Epithelial cell of proximal tubule (primary cell): ENCODE results near the gene FEV. TPM values are rescaled to one million over a fixed set of nuclear protein-coding genes. Genes with fewer than 3 reads are reported as not detected.

Experiments
- DNase-seq: peaks from one replicate; pipeline ENCODE4 v3.0.0-alpha.2; 2011; ENCODE audit warnings: low read depth
- H3K4me3 ChIP-seq: 2 replicates; pipeline ENCODE4 v1.5.1; 2011; ENCODE audit warnings: low read depth, mild to moderate bottlenecking, low read length
- total RNA-seq: library from RNA; depleted of rRNA; stranded (reverse); fragments of >200 nt; gene quantifications from 2 replicates; pipeline ENCODE4 v1.2.3, GENCODE V29; 2015
- TF ChIP-seq, protein P1 (sequence below): conservative IDR thresholded peaks from 2 replicates; pipeline ENCODE4 v1.5.1; 2012; ENCODE audit warnings: low read depth, mild to moderate bottlenecking, low read length

The FEV gene
- total RNA-seq, 1 donor from 2014 or later: not detected

GRCh38 chr2:218964041-218964771 is 20.8 kb downstream of the FEV start:
- peak overlapping the region; percentile 49 for H3K4me3 ChIP-seq
- peak; percentile 6 for DNase-seq
- TF ChIP-seq, protein P1, sequence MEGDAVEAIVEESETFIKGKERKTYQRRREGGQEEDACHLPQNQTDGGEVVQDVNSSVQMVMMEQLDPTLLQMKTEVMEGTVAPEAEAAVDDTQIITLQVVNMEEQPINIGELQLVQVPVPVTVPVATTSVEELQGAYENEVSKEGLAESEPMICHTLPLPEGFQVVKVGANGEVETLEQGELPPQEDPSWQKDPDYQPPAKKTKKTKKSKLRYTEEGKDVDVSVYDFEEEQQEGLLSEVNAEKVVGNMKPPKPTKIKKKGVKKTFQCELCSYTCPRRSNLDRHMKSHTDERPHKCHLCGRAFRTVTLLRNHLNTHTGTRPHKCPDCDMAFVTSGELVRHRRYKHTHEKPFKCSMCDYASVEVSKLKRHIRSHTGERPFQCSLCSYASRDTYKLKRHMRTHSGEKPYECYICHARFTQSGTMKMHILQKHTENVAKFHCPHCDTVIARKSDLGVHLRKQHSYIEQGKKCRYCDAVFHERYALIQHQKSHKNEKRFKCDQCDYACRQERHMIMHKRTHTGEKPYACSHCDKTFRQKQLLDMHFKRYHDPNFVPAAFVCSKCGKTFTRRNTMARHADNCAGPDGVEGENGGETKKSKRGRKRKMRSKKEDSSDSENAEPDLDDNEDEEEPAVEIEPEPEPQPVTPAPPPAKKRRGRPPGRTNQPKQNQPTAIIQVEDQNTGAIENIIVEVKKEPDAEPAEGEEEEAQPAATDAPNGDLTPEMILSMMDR: no peak

DNA sequence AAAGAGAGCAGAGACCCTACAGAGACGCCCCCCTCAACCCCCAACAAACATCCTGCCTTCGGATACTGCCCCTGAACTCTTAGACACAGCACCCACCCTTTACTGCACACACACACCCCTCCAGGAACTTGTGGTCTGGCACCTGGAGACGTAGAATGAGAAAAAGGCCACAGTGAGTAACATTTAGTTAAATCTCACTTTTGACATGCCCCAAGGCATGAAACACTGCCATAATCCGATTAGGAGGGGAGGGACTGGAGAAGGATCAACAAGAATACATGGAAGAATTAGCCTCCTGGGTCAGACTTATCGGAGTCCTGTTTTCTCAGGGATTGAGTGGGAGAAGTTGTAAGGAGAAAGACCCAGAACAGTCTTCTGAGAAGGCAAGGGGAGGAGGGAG is 21.4 kb downstream of the FEV start:
- DNase-seq: no peak
- H3K4me3 ChIP-seq: peak overlapping the region; percentile 49
- TF ChIP-seq, protein P1: no peak

DNA sequence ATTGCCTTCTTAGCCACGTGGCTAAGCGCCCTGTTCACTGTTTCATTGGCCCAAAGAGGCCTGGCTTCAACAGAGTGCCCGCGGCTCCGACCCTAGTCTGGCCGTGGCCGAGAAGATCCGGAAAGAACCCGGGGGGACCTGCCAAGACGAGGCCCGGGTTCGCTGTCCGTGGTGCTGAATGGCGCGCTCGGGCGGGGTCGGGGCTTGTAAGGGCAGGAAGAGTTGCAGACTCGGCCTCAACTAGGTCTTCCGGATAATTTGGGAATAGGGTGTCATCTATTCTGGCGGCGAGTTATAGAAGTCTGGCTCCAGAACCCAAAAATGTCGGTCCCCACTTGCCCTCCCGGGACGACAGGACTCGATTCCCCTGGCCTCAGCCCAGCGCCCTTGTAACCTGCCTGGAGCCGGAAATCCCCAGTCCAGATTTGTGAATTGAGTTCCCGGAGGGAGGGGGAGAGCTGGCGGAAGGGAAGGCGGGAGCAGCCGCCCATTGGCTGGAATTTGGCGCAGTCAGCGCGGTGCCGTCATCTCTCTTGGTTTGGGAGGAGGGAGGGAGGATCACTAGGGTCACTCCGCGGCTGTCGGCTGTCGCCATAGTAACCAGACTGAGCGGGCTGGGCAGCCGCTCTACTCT is 22.0 kb downstream of the FEV start:
- TF ChIP-seq, protein P1: no peak
- peak; percentile 44 for DNase-seq
- H3K4me3 ChIP-seq: peak overlapping the region; percentile 49

DNA sequence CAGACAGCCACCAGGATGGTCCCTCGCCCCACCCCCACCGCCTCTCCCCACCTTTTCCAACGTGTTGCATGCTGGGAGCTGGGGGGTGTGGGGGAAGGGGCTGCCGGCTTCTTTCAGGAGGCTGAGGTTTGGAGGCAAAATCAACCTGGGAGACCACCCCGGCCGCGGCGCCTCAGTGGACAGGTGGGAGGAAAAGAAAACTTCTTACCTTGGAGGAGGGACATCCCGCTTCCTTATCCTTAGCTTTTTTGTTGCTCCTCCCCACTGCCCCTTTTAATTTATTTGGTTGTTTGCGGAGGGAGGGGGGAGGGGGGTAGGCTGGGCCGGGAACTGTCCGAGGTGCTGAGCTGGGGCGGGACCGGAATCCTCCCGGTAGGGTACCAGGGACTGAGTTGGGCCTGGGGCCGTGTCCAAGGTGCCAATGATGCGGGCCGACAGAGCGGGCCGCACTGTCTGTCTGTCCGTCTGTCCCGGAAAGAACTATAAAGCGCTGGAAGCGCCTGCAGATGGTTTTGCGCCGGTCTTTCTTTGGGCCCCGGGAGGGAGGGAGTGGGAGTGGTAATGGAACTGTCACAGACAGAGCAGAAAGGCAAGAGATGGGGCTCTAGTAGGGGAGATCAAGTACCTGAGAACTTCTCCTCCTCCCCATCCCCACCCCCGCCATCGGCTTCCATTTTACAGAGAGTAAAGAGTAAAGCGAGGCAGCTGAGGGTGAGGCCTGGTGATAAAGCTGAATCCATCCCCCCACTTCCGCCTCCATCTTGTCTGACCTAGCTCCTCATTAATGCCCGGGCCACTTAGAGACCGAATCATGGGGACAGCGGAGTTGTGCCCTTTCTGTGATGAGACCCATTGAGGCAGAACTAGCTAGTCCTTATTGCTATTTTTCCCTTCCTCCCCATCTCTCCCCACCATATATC is 23.1 kb downstream of the FEV start:
- DNase-seq: no peak
- TF ChIP-seq, protein P1: no peak
- no peak overlapping the region for H3K4me3 ChIP-seq

DNA sequence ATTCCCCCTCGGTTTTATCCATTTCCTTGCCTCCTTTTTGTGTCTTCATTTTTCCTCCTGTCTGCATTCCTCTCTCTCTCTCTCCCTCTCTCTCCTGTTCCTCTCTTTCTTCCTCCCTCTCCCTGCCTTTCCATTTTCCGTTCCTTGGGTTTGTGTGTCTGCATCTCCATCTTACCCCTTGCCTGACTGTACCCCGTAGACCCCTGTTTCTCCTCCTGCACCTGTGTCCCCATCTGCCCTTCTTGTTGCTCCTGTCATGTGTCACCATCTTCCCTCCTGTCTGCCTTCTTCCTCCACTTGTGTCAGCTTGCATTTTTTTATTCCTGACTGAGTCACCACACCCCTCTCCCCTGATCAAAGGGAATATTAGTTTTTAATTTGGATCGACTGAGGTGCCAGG is 23.8 kb downstream of the FEV start:
- TF ChIP-seq, protein P1: no peak
- DNase-seq: no peak
- no peak overlapping the region for H3K4me3 ChIP-seq

GRCh38 chr2:218960309-218961165 is 24.4 kb downstream of the FEV start:
- no peak overlapping the region for H3K4me3 ChIP-seq

More at GRCh38 chr2:218960309-218961165, 24.4 kb downstream of the FEV start:
- DNase-seq: no peak
- TF ChIP-seq, protein P1: no peak
